GM23248 (cell line): ENCODE data around the gene GSG1L2.

ENCODE experiments used
- EZH2 ChIP-seq: fragments of 200-600 bp; sonication (generic); IDR thresholded peaks from 2 replicates; pipeline ENCODE4 v1.6.1; 2018; ENCODE audit warnings: antibody characterized with exemption, mild to moderate bottlenecking; ENCODE audit not compliant: insufficient read depth, poor library complexity, severe bottlenecking
- EZH2phosphoT487 ChIP-seq: fragments of 200-600 bp; sonication (generic); IDR thresholded peaks from 2 replicates; pipeline ENCODE4 v1.6.1; 2018; ENCODE audit warnings: antibody characterized with exemption, moderate library complexity, mild to moderate bottlenecking, low read depth; ENCODE audit not compliant: insufficient read depth

GRCh38 chr17:9798724-9799123 is 23.2 kb downstream of the GSG1L2 start:
- TF ChIP-seq EZH2 (no peak), EZH2phosphoT487 (no peak)
